Astrocyte of the cerebellum (primary cell): ENCODE data around the gene KCNE2.

Source experiments
- DNase-seq: peaks from one replicate; pipeline ENCODE4 v3.0.0-alpha.2; 2011; ENCODE audit warnings: low read depth
- H3K4me3 ChIP-seq: 2 replicates; pipeline ENCODE4 v1.5.1; 2011; ENCODE audit warnings: mild to moderate bottlenecking, low read depth, low read length, moderate library complexity
- CTCF ChIP-seq: IDR thresholded peaks from 2 replicates; pipeline ENCODE4 v1.5.1; 2012; ENCODE audit warnings: low read length, low read depth, moderate library complexity, mild to moderate bottlenecking; ENCODE audit errors: missing control alignments
- in situ Hi-C: cut with HindIII; loops from 2 replicates; pipeline ENCODE4 v1.10.0; 2017; ENCODE audit warnings: low sequenced_read_pairs

Gene KCNE2

DNA sequence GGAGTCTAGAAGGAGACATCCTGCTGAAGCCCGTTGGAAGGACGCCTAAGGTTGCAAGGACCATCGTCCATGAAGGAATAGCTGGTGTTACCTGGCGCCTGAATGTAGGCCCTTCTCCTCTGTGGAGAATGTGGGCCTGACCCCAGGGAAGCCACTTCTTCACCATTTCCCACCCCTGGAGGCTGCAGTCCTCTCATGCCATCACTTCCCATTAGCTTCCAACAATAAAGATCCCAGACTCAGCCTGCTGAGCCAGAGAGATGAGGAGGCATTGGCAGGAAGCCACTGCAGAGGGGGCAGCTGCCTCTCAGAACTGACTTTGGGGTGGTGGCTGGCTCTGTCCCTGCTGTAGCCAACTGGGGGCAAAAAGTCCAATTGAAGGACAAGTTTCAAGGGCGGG, 21.3 kb upstream of the KCNE2 start:
- H3K4me3 ChIP-seq: no peak overlapping the region
- TF ChIP-seq CTCF: no peak
- in situ Hi-C loops: no loop called here
- no peak for DNase-seq

GRCh38 chr21:34343347-34343746, 20.5 kb upstream of the KCNE2 start:
- no peak for TF ChIP-seq CTCF
- no peak for DNase-seq
- in situ Hi-C loops: no loop called here
- H3K4me3 ChIP-seq: no peak overlapping the region

DNA sequence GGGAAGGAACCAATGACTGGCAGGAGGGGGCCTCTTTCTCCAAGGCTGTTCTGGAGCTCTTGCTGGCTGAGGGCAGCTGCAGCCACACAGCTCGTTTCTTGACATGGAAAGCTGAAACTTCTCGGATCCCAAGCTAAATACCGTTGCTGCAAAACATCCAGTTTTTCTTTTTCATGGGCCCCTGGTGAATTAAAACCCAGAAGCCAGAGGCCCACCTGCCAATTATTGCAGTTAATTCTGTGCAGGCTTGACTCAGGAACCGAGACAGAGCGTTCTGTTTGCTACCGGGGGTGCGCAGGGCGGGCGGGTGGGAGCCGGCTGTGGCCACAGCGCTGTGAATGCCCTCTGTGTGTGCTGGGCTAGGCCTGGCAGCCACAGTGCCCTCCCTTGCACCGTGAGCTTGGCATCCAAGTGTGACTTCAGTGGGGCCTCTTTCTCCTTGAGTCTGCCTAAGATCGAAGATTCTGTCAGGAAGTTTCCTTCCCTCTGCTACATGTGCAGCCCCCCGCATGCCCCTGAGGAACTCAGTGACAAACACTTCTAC, 19.9 kb upstream of the KCNE2 start:
- no peak overlapping the region for H3K4me3 ChIP-seq
- no peak for DNase-seq
- in situ Hi-C loops: no loop called here
- TF ChIP-seq CTCF: no peak

DNA sequence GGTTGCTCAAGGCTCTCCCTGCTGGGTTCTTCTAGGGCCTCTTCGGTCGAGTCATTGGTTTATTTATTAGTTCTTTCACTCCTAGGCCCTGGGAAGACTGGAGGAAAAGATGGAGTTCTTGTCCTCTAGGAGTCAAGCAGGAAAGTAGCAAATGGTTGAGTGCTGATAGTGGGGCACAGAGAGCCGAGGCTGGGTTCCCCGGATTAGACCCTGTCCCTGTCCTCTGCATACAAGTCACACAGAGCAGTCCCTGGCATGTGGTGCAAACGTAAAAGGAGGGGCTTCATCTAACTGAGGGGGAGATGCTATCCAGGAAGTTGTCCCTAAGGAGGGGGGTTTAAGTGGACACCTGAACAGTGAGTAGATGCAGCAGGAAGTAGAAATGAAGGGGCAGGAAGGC, 19.2 kb upstream of the KCNE2 start:
- no peak for DNase-seq
- in situ Hi-C loops: no loop called here
- H3K4me3 ChIP-seq: no peak overlapping the region
- no peak for TF ChIP-seq CTCF

DNA sequence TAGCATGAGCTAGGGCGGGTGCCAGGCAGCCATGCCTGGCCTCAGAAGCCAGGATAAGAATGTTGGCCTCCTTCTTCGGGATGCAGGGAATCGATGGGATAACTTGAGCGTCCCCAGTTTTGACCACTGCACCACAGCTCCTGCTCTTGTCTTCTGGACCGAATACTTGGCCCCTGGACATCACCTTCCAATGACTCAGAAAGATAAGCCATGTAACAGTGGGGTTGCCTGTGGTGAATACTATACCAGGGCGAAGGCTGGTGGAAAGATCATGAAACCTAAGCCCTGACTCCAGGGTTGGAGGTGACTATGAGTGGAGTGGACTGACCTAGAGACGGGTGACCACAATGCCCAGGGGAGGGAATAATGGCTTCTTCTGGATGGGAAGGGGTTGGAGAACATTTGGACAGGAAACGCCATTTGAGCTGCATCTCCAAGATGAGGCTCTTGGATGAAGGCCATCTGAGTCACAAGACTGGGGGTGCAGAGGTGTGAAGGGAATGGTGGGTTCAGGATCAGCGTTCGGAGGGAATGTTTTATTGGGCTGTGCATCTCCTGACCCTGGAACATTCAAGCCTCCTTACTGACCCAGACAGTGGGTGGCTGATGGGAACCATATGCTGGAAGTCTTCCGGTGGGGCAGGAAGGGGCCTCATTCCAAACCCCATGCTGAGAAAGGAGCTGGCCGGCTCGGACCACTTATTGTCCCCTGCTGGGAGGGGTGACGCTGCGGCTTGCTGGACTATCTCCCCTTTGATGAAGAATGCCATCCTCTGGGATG, 18.5 kb upstream of the KCNE2 start:
- in situ Hi-C loops: no loop called here
- no peak for DNase-seq
- no peak for TF ChIP-seq CTCF
- H3K4me3 ChIP-seq: no peak overlapping the region

- no peak for DNase-seq
- TF ChIP-seq CTCF: no peak
- in situ Hi-C loops: no loop called here
- no peak overlapping the region for H3K4me3 ChIP-seq
Observed at GRCh38 chr21:34345892-34346291, 17.9 kb upstream of the KCNE2 start.
